T47D (cell line): ENCODE data around the gene APOBEC3G.
"Not testable (repeated sequence)": the region's sequence is repeated elsewhere in the genome, so short reads cannot be mapped to it uniquely, and the experiment has no call there.

Experiments
- DNase-seq, 2 experiments: peaks; one replicate each; pipeline versions ENCODE4 v3.0.0 to v3.0.0-alpha.2; 2011 to 2012; ENCODE audit warnings: low read depth in 1 of 2, low spot score in 1 of 2
- JUND ChIP-seq: IDR thresholded peaks from 2 replicates; pipeline ENCODE4 v1.6.1; 2012; ENCODE audit warnings: low read depth
- in situ Hi-C: cut with HindIII; loops from 2 replicates; pipeline ENCODE4 v1.10.0; 2016; ENCODE audit warnings: low sequenced_read_pairs, low pct_unique_long_range_greater_than_20kb

APOBEC3G gene

GRCh38 chr22:39077026-39077840 lies at the start of gene APOBEC3G:
Gene APOBEC3G (plus strand): TSS chr22:39077275. CDS start chr22:39077362, 87 bp downstream.
- DNase-seq: not testable (repeated sequence)

GRCh38 chr22:39027717-39028116 lies 49.4 kb upstream of the APOBEC3G start:
- DNase-seq: no peak
- no peak for TF ChIP-seq JUND
- in situ Hi-C loops: no loop called here

More at GRCh38 chr22:39077026-39077840, at the start of gene APOBEC3G:
- in situ Hi-C loops: not testable (repeated sequence)

GRCh38 chr22:39028281-39028680 lies 48.8 kb upstream of the APOBEC3G start:
- no peak for TF ChIP-seq JUND
- DNase-seq: no peak
- in situ Hi-C loops: no loop called here

- no peak for DNase-seq
- in situ Hi-C loops: no loop called here
- no peak for TF ChIP-seq JUND
Observed at GRCh38 chr22:39029227-39029626, 47.8 kb upstream of the APOBEC3G start.

- TF ChIP-seq JUND: no peak
- in situ Hi-C loops: no loop called here
- no peak for DNase-seq
Observed at GRCh38 chr22:39030705-39031104, 46.4 kb upstream of the APOBEC3G start.

- in situ Hi-C loops, DNase-seq: not testable (repeated sequence)
Observed at GRCh38 chr22:39031434-39032295, 45.4 kb upstream of the APOBEC3G start.

GRCh38 chr22:39037071-39037470 lies 40.0 kb upstream of the APOBEC3G start:
- in situ Hi-C loops, DNase-seq: not testable (repeated sequence)

GRCh38 chr22:39039306-39040126 lies 37.6 kb upstream of the APOBEC3G start:
- TF ChIP-seq JUND: no peak
- in situ Hi-C loops: no loop called here

GRCh38 chr22:39040155-39040537 lies 36.9 kb upstream of the APOBEC3G start:
- in situ Hi-C loops, DNase-seq: not testable (repeated sequence)

More at GRCh38 chr22:39039306-39040126, 37.6 kb upstream of the APOBEC3G start:
- DNase-seq: peak in 1 of 2 experiments; percentile 8

- in situ Hi-C loops: not testable (repeated sequence)
Observed at GRCh38 chr22:39040538-39041296, 36.4 kb upstream of the APOBEC3G start, which contains the start of gene APOBEC3F. Gene APOBEC3F (plus strand): TSS chr22:39040864. CDS start chr22:39040961, 97 bp downstream.

GRCh38 chr22:39041908-39042307 lies 35.2 kb upstream of the APOBEC3G start:
- in situ Hi-C loops: no loop called here
- TF ChIP-seq JUND: no peak
- DNase-seq: no peak

More at GRCh38 chr22:39040538-39041296, 36.4 kb upstream of the APOBEC3G start, which contains the start of gene APOBEC3F:
- DNase-seq: peak in 1 of 2 experiments; percentile 66

- in situ Hi-C loops, DNase-seq: not testable (repeated sequence)
Observed at GRCh38 chr22:39043063-39043462, 34.0 kb upstream of the APOBEC3G start.

GRCh38 chr22:39045136-39045535 lies 31.9 kb upstream of the APOBEC3G start:
- in situ Hi-C loops, DNase-seq: not testable (repeated sequence)

GRCh38 chr22:39049486-39049885 lies 27.6 kb upstream of the APOBEC3G start:
- in situ Hi-C loops, DNase-seq: not testable (repeated sequence)

- DNase-seq, in situ Hi-C loops: not testable (repeated sequence)
Observed at GRCh38 chr22:39051844-39052495, 25.1 kb upstream of the APOBEC3G start.
